Right ventricle myocardium inferior (tissue), 1 donor: Measurements from ENCODE around the gene GSTO2. TPM values are rescaled to one million over a fixed set of nuclear protein-coding genes. Genes with fewer than 3 reads are reported as not detected.
"Not testable (repeated sequence)": the region's sequence is repeated elsewhere in the genome, so short reads cannot be mapped to it uniquely, and the experiment has no call there.

Experiments
- ATAC-seq: fragments of 200-7000 bp; cut with Tn5 transposase; one replicate; pipeline ENCODE4 v1.9.1; 2020; ENCODE audit warnings: mild to moderate bottlenecking, moderate library complexity
- DNase-seq: peaks from one replicate; pipeline ENCODE4 v3.0.0; 2021; ENCODE audit errors: missing footprints
- intact Hi-C: fragments of 100-400 bp; cut with DNase I; formaldehyde crosslinking; loops from one replicate; pipeline ENCODE4 v1.11.0; 2022
- long read RNA-seq: library from polyadenylated mRNA; unstranded; transcript quantifications from one replicate; pipeline ENCODE4 v2.0.0, GENCODE V29; 2021
- total RNA-seq: library from RNA; stranded (reverse); fragmentation: NEBNext Ultra II Directional; extraction: Animal tissue kit (Norgen Biotek cat#: 25700); gene quantifications from one replicate; pipeline ENCODE4 v1.2.1, GENCODE V29; 2021
- donor health status: DM: no; HTN: yes; CAD: no; lungs with severe emphysema.

Gene GSTO2
- total RNA-seq: 0.70 TPM
- long read RNA-seq: 0 reads

GRCh38 chr10:104268713-104269645, at the start of gene GSTO2:
Gene GSTO2 (plus strand): TSS chr10:104269184. CDS start chr10:104274916, 5,732 bp downstream.
- DNase-seq (peak; percentile 100), ATAC-seq (peak; percentile 100)
- intact Hi-C loops: loop anchor here (2.0 kb wide), 1 partner anchor 36 kb away; the partner anchor contains the start of gene CFAP43

DNA sequence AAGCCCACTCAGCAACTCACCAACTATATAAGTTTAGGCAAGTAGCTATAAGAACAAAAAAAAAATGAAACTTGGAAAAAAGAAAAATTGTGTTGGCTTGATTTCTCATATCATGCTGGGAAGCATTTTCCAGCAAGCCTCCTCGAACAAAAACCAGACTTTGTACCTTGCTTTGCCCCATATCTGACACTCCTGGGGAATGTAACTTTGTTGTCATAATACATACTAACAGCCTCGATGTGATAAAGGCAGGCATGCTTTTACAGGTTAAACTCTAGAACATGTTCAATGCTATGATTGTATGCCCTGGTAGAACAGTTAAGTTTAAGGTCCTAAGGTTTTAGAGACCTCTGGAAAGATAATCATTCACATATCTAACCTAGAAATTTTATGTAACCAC, 48.5 kb upstream of the GSTO2 start:
- ATAC-seq (no peak), DNase-seq (no peak)
- intact Hi-C loops: no loop called here

GRCh38 chr10:104223304-104223703, 45.7 kb upstream of the GSTO2 start:
- DNase-seq (no peak), ATAC-seq (no peak)
- intact Hi-C loops: no loop called here

DNA sequence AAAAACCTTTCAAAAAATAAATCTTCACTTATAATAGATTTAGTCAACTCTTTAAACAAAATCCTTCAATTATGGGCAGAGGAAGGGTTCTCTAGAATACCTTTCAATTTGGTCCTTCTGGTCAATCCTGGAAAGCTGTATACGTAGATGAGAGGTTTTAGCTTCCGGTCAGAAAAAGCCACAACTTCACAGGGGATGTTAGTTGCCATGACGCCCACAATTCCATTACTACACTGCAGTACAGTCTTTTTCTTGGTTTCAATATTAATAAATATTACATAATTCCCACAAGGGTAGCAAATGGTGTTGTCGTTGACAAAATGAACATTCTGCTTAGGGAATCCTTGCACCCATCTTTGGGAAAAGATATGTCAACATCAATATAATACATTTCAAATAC, 38.5 kb upstream of the GSTO2 start:
- DNase-seq (no peak), ATAC-seq (no peak)
- intact Hi-C loops: no loop called here

DNA sequence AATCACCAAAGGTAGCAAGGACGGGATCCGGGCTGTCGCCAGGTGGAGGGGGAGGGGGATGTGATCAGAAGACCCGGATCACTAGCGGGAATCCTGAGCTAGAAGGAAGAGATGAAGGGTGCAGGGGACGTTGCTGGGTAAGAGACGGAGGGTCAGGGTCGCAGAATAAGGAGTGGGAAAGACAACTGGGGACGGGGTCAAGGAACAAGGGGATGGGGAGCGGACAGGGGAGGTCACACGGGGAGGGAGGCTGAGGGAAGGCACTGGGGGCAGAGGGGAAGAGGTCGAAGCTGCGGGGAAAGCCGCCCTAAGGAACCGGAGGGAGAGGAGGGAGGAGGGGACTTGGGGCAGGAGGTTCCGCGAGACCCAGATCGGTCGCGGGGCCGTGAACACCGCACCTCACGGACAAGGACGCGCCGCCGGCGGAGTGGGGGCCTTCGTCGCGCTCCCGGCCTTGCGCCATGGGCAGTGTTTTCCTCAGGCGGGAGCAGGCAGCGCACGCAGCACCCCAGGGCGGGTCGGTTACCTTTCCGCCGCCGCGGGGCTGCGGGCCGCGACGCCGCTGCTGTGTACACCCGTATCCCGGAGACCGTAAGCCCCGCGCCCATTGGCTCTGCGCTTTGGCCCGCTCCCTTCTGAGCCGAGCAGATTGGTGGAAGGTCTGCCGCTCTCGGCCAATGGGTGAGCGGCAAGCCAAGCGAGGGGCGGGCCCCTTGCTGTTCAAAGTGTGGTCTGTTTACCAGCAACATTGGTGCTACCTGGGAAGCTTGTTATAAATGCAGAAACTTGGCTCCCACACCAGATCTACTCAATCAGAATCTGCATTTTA, 37.0 kb upstream of the GSTO2 start, which contains the start of gene CFAP43:
Gene CFAP43 (minus strand): TSS at position 581 of the 829 bp plus-strand sequence. CDS start 118 bp downstream, at position 463.
- DNase-seq (peak; percentile 99), ATAC-seq (peak; percentile 100)
- intact Hi-C loops: loop anchor here (2.0 kb wide), 1 partner anchor 37 kb away; the partner anchor contains the start of gene GSTO2

- intact Hi-C loops: loop anchor here (2.0 kb wide), 1 partner anchor 36 kb away; the partner anchor contains the start of gene GSTO2
- DNase-seq (peak; percentile 66), ATAC-seq (peak; percentile 14)
Observed at GRCh38 chr10:104232613-104233102, 36.3 kb upstream of the GSTO2 start.

GRCh38 chr10:104233817-104234216, 35.2 kb upstream of the GSTO2 start:
- DNase-seq (no peak), ATAC-seq (no peak)
- intact Hi-C loops: loop anchor here (2.0 kb wide), 1 partner anchor 35 kb away; the partner anchor contains the start of gene GSTO2

- ATAC-seq: no peak
- DNase-seq: no peak
- intact Hi-C loops: no loop called here
Observed at GRCh38 chr10:104234934-104235333, 34.0 kb upstream of the GSTO2 start.

GRCh38 chr10:104235801-104236200, 33.2 kb upstream of the GSTO2 start:
- intact Hi-C loops: no loop called here
- no peak for DNase-seq
- ATAC-seq: no peak

DNA sequence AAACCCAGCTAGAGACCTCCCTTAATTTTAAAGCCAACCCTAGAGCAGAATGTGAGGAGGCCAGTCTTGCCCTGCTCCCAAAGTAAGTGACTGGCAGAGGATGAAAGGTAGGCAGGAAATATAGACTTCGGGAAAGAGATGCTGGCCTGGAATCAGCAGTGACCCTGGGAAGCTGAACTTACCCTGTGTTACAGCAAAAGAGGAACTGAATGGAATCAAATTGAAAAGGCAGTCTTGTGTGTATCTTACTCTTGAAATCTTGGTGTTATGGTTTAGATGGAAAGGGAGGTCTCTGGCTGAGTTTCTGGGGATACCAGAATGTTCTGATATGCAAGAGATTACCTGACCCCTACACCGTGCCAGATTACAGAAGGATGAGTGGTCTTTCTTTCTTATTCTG, 28.9 kb upstream of the GSTO2 start:
- intact Hi-C loops: no loop called here
- DNase-seq (no peak), ATAC-seq (no peak)

DNA sequence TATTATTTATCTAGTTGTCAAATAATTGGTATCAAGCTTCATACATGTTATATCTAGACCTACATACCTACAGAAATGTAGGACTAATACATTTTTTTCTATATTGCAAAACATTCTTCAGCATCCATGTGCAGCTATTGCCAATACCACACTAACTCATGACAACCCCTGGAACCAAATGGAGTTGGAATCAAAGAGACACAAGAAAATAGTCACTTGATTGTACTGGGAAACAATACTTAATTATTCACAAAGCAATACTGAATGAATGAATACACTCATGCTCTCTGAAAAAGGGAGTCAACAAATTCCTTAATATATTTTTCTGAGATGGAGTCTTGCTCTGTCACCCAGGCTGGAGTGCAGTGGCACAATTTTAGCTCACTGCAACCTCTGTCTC, 26.4 kb upstream of the GSTO2 start:
- ATAC-seq (no peak), DNase-seq (no peak)
- intact Hi-C loops: no loop called here

DNA sequence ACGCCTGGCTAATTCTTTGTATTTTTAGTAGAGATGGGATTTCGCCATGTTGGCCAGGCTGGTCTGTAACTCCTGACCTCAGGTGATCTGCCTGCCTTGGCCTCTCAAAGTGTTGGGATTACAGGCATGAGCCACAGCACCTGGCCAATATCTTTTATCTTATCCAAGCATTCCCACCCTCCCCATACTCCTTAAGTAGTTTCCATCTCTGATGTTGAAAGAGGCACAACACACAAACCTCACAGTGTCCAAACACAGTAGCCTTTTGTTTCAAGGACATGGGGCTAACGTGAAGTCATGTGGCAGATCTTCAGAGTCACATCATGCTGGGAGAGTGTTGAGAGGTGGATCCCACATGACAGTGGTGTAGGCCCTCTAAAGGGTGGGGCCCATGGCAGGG, 26.0 kb upstream of the GSTO2 start:
- ATAC-seq, DNase-seq, intact Hi-C loops: not testable (repeated sequence)

GRCh38 chr10:104243512-104243911, 25.5 kb upstream of the GSTO2 start:
- DNase-seq (no peak), ATAC-seq (no peak)
- intact Hi-C loops: no loop called here

- ATAC-seq: no peak
Observed at GRCh38 chr10:104245066-104245632, 23.8 kb upstream of the GSTO2 start.

DNA sequence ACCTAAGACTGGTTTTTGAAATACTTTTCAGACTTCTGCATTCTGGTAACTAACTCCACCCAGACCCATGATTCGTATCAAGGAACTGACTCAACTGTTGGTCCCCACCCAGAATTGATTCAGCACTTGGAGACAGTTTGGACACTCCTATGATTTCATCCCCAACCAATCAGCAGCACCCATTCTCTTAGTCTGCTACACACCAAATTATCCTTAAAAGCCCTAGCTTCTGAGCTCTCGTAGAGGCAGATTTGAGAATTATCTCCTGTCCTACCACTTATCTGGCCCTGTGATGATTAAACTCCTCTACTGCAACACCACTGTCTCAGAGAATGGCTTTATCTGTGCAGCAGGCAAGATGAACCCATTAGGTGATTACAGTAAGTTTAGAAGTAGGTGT, 22.0 kb upstream of the GSTO2 start:
- intact Hi-C loops: no loop called here
- peak; percentile 62 for ATAC-seq
- DNase-seq: no peak

More at GRCh38 chr10:104245066-104245632, 23.8 kb upstream of the GSTO2 start:
- DNase-seq: no peak
- intact Hi-C loops: no loop called here

DNA sequence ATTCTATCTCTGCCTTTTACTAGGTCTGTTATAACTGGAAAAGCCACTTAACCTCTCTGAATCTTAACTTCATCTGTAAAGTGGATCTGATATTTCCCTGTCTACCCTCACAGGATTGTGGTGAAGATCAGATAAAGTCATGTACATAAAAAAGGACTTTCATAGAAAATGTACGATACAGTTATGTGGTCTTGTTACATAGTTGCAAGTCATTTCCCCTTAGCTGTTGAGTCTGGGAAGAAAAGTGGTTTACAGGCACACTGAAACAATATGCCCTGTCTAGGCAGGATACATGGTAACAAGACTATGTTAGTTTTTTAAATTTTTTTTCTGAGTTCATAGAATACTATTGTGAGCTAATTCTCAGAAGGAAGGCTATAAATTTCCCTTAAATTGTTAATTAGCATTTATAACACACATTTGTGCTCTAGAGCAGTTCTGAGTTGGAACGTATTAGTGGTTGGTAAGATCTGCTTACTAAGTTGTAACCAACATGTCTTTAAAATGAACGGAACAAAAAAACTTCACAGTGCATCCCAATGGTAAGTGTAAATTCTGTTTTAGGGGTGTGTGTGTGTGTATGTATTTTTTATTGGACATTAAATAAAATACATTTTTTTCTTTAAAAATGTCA, 21.4 kb upstream of the GSTO2 start:
- ATAC-seq: no peak
- DNase-seq: no peak
- intact Hi-C loops: no loop called here

DNA sequence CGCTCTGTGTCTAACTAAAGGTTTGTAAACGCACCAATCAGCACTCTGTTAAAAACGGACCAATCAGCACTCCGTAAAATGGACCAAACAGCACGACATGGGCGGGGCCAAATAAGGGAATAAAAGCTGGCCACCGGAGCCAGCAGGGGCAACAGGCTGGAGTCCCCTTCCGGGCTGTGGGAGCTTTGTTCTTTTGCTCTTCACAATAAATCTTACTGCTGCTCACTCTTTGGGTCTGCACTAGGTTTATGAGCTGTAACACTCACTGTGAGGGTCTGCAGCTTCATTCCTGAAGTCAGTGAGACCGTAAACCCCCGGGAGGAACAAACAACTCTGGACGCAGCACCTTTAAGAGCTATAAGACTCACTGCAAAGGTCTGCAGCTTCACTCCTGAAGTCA, 20.1 kb upstream of the GSTO2 start:
- ATAC-seq, intact Hi-C loops, DNase-seq: not testable (repeated sequence)

DNA sequence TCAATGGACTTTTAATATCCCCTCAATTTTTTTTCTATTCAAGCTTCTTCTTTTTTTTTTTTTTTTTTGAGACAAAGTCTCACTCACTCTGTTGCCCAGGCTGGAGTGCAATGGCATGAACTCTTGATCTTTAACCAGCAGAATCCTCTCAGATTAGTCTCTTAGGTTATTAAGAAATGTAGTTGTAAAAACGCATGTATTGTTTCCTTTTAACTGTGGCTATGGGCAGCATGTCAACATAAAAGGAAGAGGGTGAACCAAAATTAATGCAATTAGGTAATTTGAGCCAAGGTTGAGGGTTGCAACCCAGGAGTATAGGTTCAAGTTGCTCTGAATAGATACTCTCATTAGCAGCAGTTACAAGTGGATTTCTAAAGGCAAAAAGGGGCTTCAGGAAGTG, 18.6 kb upstream of the GSTO2 start:
- no peak for DNase-seq
- no peak for ATAC-seq
- intact Hi-C loops: loop anchor here (10.0 kb wide), 1 partner anchor 126 kb away; the partner anchor contains the start of gene SFR1
